Effector CD8-positive, alpha-beta T cell (primary cell): Measurements from ENCODE around the gene CRISPLD2.
"Not testable (repeated sequence)": the region's sequence is repeated elsewhere in the genome, so short reads cannot be mapped to it uniquely, and the experiment has no call there.

Source experiments
- DNase-seq: peaks from one replicate; lab custom pipeline; 2025; lab: John Stamatoyannopoulos, UW

The CRISPLD2 gene

DNA sequence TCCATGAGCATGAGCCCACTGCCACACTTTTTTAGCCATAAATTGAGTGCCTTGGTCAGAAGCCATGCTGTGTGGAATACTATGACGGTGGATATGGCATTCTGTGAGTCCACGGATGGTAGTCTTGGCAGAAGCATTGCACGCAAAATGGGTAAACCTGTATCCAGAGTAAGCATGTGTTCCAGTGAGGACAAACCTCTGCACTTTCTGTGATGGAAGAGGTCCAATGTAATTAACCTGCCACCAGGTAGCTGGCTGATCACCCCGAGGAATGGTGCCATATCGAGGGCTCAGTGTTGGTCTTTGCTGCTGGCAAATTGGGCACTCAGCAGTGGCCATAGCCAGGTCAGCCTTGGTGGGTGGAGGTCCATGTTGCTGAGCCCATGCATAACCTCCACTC is 37.0 kb downstream of the CRISPLD2 start:
- not testable (repeated sequence) for DNase-seq

DNA sequence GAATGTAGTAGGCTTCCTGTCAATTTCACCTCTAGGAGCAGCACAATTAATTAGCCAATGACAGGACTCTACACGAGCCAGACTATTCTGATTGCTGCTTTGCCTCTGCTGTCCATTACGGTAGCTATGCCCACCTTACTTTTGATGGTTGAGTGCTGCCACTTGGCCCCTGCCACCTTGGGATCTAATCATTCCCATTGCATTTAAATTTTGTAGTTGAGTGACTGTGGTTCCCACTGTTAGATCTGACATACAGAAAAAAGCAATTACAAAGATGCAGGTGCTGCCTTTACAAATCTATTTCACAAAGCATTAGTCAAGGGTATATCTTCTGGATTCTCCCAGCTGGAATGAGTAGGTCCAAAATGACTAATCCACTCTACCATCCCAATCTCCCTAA is 39.9 kb downstream of the CRISPLD2 start:
- no peak for DNase-seq

- no peak for DNase-seq
Measured at GRCh38 chr16:84860383-84860782, 40.6 kb downstream of the CRISPLD2 start.

GRCh38 chr16:84861671-84862070 is 41.9 kb downstream of the CRISPLD2 start:
- no peak for DNase-seq

- no peak for DNase-seq
Measured at GRCh38 chr16:84862804-84863480, 43.2 kb downstream of the CRISPLD2 start.

DNA sequence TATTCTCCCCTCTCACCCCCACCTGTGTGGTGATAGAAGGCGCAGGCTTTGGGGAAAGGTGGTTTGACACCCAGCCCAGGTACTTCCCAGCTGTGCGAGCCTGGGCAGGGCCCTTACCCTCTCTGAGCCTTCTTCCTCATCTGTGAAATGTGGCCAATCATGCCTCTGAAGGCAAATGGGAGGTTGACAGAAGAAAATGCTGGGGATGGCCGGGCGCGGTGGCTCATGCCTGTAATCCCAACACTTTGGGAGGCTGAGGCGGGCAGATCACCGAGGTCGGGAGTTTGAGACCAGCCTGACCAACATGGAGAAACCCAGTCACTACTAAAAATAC is 43.7 kb downstream of the CRISPLD2 start:
- no peak for DNase-seq

DNA sequence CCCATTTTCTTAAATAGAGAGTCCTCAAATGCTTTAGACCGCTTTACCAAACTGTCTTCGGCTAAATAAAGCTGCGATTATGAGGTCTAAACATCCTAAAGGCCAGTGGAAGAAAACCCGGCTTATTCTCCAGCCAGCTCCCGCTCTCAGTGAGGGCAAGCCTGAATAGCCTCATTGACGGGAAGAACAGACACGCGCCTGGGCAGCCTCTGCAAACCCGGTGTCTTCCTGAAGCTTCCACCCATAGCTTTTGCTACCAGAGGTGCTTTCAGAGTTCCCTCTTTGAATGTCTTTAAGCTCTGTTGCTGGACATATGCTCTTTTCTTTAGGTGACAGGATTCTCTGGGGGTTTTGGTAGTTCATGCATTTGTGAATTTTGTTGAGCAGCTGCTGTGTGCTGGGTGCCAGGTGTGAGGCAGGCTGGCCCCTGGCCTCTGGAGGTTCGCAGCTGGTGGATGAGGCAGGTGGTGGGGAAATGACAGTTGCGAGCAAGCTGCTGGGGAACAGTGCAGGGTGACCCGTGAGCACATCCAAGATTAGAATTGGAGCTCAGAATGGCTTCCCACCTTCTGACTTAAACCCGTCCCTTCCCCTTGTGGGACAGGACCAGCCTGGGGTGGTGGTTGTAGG is 44.7 kb downstream of the CRISPLD2 start:
- DNase-seq, result no peak

DNA sequence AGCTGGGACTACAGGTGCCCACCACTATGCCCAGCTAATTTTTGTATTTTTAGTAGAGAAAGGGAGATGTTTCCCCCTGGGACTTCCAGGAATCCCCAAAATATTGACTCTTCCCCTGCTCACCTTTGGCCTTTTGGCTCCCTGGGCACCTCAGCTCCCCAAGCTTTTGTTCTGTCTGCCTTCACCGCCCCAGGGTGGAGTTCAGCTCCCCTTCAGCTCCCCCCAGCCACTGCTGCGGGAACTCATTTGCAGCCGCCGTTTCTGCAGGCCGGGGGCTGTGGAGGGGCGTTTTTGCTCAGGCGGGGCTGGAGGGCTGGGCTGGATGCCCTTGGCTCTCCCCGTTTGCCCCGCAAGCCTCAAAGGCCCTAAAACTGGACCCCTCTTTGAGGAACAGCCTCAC is 47.9 kb downstream of the CRISPLD2 start:
- no peak for DNase-seq

DNA sequence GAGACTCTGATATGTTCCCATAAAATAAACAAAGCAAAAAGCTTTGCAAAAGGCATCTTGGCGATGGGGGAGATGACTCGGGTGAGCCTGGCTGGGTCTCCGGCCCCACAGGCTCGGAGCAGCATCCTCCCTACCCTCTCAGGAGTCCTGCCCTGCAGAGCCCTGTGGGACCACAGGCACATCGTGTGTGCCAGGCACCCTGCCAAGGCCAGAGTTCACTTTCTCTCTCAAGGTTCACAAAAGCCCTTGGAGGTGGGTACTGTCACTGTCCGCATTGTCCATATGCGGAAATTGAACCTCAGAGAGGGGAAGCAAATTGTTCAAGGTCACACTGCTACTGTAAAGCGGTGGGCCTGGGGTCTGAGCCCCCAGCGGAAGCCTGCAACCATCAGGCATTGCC is 48.5 kb downstream of the CRISPLD2 start:
- no peak for DNase-seq

- no peak for DNase-seq
Measured at GRCh38 chr16:84868829-84869472, 49.2 kb downstream of the CRISPLD2 start.

- DNase-seq, result no peak
Measured at GRCh38 chr16:84869473-84869845, 49.7 kb downstream of the CRISPLD2 start.

GRCh38 chr16:84872971-84873370 is 53.2 kb downstream of the CRISPLD2 start:
- not testable (repeated sequence) for DNase-seq

GRCh38 chr16:84874004-84874435 is 54.2 kb downstream of the CRISPLD2 start:
- no peak for DNase-seq

GRCh38 chr16:84874553-84874952 is 54.8 kb downstream of the CRISPLD2 start:
- DNase-seq, result no peak

- DNase-seq, result no peak
Measured at GRCh38 chr16:84874983-84875382, 55.2 kb downstream of the CRISPLD2 start.

- no peak for DNase-seq
Measured at GRCh38 chr16:84875846-84876245, 56.1 kb downstream of the CRISPLD2 start.

DNA sequence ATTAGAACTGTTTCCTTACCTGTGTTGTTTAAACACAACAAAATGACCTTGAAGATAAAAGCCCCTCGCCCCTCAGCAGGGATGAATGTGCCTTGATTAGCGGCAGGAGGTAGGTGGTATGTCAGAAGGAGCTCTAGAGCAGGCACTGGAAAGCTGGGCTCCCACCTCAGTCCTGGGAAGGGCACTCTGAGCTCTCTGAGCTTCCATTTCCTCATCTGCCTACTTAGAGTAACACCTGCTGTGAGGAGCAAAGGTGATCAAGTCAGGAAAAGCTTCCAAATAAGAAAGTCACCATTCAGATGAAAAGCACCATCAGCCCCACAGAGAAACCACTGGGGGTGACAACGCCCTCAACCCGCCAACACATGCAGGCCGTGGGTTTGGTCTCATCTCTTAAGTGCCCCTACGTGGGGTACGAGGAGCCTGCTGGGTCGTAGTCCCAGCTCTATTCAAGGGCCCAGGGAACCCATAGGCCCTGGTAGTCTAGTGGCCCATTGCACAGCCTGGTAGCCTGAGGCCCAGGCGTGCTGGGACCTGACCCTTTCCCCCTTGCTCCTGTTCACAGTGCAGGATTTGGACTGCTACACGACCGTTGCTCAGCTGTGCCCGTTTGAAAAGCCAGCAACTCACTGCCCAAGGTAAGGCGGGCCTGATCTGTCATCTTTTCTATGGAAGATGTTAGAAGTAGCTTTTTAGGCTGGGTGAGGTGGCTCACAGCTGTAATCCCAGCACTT is 57.3 kb downstream of the CRISPLD2 start:
- DNase-seq, result no peak

DNA sequence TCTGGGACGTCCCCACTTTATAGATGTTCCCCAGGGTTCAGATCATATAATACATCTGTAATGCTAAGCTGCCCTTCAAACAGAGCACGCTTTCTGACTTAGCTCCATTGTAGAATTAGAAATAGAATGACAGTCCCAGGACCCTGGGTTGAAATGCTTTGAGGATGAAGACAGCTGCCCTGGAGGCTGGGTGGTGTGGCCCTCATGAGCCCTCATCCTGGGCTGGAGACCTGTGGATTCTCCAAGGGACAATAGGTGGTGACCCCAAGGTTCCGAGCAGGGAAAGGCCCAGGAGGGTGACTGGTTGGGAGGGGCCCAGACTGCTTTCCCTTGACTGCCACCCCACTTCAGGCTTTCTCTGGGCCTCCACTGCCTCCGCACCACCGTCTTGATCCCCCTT is 59.0 kb downstream of the CRISPLD2 start:
- no peak for DNase-seq

- no peak for DNase-seq
Measured at GRCh38 chr16:84879569-84880487, 60.0 kb downstream of the CRISPLD2 start.

- no peak for DNase-seq
Measured at GRCh38 chr16:84881702-84882521, 62.1 kb downstream of the CRISPLD2 start.

GRCh38 chr16:84883301-84883700 is 63.5 kb downstream of the CRISPLD2 start:
- DNase-seq, result no peak
